Endothelial cell of umbilical vein (primary cell): ENCODE data around the gene ITIH5.

Experiments used
- EZH2 ChIP-seq: IDR thresholded peaks from 2 replicates; pipeline ENCODE4 v1.6.1; 2012; ENCODE audit warnings: borderline replicate concordance, low read depth, mild to moderate bottlenecking, moderate library complexity, low read length, inconsistent platforms; ENCODE audit not compliant: severe bottlenecking
- POLR2A ChIP-seq: IDR thresholded peaks from 2 replicates; pipeline ENCODE4 v1.6.1; 2012; ENCODE audit warnings: low read depth, mild to moderate bottlenecking, control low read depth, low read length
- POLR2AphosphoS5 ChIP-seq: IDR thresholded peaks from 2 replicates; pipeline ENCODE4 v1.6.1; 2012; ENCODE audit warnings: low read depth, mild to moderate bottlenecking, control low read depth, low read length, moderate library complexity; ENCODE audit not compliant: insufficient read depth

DNA sequence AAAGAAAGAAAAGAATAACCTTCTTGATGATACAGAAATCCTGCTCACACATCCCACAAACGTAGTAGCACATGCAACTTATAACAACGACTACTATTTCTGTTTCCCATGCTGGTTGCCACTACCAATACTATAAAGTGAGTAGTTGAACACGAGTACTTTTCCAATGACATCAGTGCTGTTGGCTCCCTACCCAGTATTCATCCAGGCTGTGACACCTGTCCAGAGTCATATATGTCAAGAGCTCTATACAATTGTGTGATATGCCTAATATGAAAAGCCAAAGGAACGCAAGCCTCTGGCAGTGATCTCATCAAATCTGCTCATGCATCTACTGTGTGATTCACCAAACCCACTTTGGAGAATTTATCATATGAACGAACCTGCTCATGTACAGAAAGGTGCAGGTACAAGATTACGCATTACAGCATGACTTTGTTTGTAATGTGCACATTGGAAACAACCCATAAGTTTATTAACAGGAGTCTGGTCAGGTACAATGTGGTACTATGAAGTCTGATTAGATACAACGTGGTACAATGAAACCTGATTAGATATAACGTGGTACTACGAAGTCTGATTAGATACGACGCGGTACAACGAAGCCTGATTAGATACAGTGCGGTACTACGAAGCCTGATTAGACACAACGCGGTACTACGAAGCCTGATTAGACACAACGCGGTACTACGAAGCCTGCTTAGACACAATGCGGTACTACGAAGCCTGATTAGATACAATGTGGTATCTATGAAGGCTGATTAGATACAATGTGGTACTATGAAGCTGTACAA, 5.8 kb upstream of the ITIH5 start:
- TF ChIP-seq POLR2A (no peak), POLR2AphosphoS5 (no peak), EZH2 (no peak)
